ENCODE measurements around the gene ADCY7.

The ADCY7 gene

DNA sequence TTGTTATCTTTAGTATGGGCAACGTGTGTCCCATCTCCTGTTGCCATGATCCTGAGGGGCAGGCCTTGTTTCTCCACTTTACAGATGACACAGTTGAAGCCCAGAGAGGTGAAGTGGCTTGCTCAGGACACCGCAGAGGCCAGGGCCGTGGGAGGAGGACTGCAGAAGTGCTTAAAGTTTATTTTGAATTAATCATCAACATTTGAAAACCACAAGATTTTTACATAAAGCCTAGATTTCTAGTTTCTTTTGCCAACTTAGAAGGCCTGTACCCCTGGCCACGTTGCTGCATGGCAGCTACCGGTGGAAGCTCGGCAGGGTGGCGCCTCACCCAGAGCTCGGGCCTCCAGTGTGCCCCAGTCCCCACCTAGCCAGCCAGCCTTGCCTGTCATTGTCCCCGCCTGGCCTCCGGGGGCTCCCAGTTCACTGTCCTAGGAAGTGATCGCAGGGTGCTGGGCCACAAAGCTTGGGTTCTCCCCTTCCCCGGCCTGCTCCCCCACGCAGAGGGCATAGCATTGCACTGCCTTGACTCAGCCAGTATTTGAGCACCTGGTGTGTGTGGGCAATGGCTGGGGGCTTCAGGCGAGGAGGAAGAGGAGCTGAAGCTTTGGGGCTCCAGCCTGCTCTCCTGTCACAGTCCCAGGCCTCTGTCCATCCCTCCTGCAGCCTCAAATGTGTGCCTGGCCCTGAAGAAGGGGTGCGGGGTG is 14.8 kb upstream of the ADCY7 start:
- no peak for DNase-seq

DNA sequence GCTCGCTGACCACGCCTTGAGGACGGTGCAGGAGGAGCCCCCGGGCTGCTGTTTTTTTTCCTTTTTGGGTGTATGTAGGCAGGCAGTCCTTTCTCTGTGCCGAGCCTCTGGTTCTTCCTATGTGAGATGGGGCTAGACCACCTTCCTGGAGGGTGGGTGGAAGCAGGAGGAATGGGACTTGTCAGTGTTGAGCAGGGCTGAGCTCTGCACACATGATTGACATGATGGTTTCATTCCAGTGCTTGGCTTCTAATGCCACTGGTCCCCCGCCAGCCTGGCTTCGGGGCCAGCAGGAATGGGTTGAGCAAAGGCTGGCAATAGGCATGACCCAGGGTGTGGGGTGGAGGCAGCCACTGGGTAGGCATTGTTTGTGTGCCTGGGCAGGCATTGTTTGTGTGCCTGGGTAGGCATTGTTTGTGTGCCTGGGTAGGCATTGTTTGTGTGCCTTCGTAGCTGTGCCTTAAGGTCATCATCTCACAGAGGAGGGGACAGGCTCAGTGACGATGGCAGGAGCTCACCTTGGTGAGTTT is 14.2 kb upstream of the ADCY7 start:
- no peak for DNase-seq

DNA sequence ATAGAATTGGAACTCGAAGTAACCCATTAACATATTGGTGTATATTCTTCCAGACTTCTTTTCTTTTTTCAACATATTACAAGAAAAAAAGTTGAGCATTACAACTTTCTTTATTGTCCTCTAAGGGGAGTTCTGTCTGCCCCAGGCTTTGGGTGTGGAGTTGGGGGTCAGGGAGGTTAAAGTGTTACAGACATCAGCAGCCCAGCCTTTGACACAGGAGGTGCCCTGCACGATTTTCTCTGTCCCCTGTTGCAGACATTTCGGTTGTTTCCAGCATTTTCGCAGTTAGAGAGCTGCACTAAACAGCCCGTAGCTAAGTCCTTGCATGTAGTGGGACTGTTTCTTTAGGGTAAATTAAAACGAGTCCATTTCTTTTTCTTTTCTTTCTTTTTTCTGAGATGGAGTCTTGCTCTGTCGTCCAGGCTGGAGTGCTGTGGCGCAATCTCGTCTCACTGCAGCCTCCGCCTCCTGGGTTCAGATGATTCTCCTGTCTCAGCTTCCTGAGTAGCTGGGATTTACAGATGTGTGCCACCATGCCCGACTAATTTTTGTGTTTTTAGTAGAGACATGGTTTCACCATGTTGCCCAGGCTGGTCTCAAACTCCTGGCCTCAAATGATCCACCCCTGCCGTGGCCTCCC is 13.4 kb upstream of the ADCY7 start:
- no peak for DNase-seq

DNA sequence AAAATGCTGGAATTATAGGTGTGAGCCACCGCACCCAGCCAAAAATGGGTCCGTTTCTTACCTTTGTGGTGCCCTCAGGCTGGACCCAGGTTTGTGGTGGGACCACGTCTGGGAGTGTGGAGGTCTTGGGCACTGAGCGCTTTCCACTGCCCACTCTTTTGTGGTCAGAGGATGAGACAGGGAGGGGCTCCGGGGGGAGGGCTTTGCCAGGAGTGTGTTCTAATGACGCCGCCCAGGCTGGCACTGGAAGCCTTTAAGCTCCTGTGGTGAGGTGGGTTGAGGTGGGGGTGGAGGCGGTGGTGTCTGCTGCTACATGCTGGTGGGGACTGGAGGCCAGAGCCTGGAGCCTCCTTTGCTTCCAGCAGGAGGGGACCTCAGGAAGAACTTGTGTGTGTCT is 12.8 kb upstream of the ADCY7 start:
- no peak for DNase-seq

DNA sequence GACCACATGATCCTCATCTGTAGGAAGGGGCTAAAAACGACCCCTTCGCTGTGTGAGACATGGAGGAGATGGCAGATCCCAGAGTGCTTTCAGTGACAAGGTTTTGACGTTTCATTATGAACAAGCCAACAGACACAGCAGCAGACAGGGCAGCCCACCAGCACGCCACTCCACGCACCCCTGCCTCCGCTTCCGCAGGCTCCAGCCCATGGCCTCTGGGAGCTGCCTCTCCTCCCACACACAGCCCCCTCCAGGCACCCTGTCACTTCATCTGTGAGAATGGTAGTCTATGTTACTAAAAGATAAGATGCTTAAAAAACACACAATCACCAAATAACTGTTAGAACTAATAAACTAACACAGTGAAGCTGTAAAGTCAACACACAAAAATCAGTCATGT is 12.3 kb upstream of the ADCY7 start:
- DNase-seq, result no peak

DNA sequence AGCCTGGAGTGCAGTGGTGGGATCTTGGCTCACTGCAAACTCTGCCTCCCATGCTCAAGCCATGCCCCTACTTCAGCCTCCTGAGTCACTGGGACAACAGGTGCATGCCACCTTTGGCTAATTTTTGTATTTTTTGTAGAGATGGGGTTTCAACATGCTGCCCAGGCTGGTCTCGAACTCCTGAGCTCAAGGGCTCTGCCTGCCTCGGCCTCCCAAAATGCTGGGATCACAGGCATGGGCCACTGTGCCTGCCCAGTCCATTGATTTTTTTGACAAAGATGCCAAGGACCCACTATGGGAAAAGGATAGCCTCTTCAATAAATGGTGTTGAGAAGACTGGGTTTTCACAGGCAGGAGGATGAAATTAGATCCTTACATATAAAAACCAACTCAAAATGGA is 10.8 kb upstream of the ADCY7 start:
- DNase-seq, result no peak

DNA sequence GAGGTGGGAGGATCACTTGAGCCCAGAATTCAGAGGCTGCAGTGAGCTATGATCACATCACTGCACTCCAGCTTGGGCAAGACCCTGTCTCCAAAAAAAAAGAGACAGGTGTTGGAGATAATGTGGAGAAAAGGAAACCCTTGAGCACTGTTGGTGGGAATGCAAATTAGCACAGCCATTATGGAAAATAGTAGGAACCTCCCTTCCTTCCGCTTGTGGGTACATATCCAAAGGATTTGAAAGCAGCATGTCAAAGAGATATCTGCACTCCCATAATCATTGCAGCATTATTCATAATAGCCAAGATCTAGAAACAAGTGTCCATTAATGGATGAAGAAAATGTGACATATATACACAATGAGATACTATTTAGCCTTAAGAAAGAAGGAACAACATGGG is 9.7 kb upstream of the ADCY7 start:
- DNase-seq, result no peak

DNA sequence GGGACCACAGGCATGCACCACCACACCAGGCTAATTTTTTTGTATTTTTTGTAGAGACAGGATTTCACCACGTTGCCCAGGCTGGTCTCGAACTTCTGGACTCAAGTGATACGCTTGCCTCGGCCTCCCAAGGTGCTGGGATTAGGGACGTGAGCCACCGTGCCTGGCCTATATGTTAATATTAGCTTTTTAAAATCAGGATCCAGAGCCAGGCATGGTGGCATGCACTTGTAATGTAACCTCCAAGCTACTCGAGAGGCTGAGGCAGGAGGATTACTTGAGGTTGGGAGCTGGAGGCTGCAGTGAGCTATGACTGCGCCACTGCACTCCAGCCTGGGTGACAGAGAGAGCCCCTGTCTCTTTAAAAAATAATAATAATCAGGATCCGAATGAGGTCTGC is 8.5 kb upstream of the ADCY7 start:
- DNase-seq, result no peak

DNA sequence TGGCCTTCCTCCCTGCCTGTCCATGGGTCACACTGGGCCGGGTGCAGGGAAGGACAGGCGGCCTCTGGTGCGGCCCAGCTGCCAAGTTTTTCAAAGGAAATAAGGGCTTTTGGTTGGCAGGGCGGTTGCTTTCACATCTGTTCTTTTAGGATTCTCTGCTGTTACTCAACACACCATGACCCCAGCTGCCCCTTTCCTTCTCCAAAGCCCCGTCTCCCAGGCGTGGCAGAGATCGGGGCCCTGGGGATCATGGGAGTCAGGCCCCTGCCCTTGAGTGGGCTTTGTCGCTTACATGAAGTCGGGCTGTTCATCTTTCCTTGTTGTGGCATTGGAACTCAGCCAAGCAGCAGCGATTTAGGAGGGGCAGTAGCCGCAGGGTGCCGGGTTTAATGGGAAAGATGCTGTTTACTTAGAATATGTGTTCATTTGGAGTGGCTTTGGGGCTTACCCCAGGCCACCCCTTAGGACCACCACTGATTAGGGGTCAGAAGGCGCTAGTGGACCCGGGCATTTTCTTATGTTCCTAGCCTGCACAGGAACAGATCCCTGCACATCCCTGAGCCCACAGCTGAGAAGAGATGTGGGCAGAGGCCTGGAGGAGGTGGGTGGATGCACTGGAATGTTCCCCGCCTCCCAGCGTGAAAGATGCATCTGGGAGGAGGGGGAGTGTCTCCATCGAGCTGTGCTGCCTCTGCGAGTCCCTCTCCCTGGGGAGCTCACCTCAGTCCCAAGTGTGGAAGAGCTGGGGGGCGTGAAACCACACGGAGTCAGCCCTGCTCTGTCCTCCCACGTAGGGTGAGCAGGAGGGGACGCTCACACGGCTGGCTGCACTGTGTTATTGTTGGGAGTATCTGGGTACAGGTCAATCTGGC is 6.8 kb upstream of the ADCY7 start:
- no peak for DNase-seq

DNA sequence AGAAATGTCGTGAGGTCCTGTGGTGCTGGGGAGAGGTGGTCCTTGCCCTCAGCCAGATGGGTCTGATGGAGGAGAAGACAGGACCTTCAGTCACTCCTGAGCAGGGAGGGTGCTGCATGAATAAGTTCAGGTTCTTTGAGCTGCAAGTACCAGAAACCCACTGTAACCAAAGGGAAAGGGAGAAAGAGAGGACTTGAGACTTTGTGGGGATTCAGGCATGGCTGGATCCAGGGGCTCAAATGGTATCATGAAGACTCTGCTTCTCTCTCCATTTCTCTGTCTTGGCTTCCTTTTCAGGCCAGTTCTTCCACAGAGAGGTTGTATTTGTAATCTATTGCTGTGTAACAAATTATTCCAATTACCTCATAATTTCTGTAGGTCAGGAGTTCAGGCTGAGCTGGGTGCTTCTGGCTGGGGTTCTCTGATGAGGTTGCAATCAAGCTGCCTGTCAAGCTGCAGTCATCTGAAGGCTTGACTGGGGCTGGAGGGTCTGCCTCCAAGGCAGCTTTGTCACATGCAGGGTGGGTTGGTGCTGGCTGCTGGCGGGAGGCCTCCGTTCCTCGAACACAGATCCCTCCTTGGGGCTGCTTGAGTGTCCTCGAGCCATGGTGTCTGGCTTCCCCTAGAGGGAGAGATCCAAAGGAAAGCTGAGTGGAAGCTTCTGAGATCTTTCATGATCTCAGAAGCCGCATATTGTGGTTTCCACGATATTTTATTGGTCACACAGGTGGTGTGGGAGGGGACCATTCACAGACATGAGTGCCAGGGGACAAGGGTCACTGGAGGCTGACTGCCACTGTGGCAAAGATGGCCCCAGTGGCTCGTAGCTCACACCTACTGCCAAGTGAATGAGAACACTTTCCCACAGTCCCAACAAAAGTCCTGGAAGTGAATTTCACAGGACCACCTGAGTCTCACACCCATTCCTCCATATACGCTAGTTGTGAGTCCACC is 5.9 kb upstream of the ADCY7 start:
- DNase-seq, result no peak

DNA sequence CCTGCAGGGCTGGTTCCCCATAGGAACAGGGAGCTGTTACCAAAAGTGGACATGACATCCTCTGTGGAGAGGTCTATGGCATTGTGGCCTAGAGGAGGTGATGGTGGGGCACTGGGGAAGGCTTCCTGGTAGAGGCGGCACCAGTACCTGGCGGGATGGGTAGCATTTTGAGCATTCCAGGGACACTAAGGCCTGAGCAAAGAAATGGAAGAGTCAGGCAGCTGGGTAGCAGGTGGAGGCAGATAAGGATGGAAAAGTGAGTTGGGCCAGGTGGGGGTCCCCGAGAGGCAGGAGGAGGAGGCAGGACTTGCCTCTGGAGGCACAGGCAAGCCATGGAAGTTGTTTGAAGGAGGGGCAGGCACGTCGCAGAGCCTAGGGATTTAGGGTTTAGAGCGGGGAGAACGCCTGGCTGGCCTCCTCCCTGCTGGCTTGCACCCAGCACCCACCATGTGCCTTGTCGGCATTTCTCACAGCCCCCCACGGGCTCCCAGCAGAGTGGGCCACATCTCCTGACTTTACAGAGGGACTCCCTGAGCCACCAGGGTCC is 5.1 kb upstream of the ADCY7 start:
- DNase-seq, result no peak

DNA sequence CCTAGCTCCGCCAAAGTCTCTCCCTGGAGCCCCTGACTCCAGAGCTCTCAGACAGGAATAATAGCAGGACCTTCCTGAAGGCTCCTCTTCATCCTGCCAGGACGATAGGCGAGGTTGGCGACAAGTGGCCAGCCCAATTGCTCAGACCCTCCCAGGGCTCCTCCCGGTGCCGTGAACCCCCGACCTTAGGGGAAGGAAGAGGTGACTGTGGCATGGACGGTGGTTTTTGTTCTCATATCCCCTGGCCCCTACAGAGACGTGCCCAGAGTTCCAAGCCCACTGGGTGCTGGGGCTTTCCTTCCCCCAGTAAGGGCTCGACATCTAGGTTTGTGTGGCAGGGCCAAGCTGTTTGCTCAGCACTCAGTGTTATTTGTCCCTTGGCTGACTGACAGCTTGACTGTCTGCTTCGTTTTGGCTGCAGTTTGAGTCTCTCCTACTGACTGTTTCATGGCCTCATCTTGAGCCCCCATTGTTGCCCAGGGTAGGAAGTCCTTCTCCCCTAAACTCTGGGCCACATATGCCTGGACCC is 4.6 kb upstream of the ADCY7 start:
- DNase-seq, result no peak

DNA sequence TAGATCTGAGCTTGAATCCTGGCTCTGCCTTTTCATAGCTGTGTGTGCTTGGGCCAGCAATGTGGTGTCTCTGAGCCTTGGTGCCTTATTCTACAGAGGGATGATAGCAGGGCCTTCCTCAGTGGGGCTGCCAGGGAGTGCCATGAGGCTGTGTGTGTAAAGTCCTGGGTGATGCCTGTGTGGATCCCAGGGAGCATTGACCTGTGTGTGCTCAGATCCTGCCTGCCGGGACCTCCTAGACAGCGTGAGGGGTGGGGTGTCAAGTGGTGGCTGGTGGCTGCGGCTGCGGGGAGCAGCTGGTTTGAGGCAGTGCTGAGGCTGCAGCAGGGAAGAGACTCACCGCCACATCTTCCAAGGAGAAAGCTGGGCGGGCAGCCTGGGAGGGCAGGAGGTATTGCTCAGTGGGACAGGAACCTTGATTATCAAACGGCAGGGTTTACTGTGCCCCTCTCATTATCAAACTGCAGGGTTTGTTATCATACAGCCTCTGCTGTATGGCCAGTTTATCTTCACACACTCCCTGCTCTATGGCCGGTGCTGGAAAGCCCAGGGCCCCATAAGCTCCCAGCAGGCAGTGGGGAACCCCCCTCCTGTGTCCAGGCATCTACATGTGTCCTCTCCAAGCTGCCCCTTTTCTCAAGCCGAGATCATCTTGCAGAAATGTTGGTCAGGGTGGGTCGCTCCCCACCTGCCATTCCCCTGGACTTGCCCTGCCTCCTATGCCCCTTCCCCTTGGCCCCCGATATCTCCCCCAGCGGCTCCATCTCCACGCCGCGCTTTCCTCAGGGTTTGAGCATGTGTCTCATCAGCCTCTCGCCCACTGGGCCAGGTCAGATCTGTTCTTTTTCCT is 3.1 kb upstream of the ADCY7 start:
- DNase-seq, result no peak

DNA sequence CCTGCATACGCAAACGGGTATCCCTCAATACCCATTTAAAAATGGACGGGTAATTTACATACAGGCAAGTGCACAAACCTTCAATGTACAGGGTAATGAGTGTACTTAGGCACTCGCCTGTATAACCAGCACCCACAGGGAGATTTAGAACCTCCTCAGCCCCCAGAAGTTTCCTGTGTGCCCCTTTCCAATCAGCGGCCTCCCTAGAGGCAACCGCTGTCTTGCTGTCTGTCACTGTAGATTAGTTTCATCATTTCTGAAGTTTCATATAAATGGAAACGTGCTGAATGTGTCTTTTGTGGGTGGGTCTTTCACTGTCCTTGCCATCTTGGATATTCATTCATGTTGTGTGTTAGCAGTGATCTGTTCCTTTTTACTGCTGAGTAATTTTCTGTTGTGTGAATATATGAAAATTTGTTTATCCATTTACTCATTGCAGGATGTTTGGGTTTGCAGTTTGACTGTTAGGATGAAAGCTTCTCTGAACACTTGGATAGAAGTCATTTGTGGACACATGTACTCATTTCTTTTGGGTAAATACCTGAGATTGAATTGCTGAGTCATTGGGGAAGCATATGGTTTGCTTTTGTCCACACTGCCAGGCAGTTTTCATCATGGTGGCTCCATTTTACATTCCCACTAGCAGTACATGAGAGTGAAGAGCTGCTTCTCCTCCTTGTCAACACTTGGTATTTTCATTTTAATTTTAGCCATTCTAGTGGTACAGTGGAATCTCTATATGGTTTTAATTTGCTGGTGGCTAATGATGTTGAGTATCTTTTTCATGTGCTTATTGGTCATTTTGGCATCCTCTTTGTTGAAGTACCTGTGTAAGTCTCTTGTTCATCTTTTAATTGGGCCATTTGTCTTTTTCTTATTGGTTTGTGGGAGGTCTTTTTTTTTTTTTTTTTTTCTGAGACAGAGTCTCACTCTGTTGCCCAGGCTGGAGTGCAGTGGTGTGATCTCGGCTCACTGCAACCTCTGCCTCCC is 2.1 kb upstream of the ADCY7 start:
- no peak for DNase-seq

DNA sequence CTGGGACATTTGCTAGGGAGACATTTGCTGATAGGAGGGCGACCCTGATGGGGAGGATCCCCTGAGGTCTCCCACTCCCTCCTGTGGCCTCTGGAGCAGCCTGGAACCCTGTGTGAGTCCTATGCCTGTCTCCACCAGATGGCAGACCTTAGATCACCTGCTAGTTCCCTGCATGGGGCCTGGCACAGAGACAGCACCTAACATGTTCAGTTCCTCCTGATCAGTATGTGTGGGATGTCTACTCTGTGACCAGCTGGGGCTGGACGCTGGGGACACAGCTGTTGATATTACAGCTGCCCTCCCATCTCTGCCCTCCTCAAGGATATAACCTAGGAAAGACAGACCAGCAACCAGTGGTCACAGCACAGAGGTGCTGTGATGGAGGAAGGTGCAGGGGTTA is 1.1 kb upstream of the ADCY7 start:
- no peak for DNase-seq

DNA sequence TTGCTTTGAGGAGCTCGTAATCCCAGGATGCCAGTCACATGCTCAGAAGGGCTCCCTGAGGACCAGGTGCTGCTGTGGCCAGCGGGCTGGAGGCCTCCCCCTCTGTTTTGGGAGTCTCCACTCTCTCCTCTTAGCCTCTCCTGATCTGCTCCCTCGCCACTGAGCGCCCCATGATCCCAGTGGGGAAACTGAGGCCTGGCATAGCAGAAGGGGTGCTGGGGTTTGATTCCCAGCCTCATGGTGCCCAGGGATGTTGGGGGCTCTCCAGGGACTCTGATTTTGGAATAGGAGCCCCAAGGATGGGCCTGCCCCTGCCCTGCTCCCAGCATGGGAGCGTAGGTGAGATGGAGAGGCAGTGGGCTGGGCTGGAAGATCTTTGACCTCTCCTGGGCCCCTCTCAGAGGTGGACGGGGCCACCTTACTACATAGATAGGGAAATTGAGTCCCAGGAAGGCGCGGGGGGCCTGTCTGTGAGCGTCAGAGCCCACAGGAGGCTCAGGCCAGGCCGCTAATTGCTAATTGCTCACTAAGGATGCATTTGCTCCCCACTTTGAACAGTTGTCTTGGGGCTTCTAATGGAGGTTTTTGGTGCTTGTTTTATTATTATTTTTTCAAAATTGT is 525 bp upstream of the ADCY7 start:
- no peak for DNase-seq

DNA sequence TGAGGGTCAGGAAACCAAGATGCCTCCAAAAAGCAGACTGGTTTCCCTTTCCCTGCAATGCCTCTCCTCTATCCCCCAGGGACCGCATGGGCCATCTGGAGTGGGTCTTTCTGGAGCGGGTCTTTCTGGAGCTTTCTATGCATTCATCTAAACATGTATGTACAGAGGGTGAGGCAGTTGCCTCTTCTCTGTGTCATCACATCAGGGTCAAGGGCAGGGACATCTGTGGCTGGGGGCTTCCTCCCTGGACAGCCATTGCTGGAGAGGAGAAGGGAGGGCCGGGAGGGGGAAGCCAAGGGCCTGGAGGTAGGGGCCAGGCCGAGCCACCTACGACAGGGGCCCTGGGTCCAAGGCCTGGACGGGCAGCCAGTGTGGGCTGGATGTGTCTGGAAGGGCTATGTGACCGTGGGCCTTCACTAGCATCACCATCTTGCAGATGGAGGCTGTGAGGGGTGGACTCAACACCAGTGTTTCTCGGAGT is 840 bp downstream of the ADCY7 start:
- no peak for DNase-seq

DNA sequence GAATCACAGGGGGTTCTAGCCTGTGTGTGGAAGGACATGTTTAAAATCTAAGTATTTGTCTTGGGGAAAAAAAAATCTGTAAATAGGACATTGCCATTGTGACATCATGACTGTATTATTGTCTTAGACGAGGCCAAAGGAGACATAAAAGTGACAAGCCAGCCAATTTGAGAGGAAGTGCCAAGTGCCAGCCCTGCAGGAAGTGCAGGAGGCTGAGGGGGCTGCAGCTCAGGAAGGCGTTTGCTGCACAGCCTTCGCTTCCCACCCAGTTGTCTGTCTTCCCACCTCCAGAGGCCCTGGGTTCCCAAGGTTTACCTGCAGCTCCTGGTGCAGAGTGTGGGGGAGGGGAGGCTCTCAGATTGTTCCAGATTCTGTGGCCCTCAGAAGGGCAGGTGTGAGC is 1.3 kb downstream of the ADCY7 start:
- DNase-seq, result no peak

DNA sequence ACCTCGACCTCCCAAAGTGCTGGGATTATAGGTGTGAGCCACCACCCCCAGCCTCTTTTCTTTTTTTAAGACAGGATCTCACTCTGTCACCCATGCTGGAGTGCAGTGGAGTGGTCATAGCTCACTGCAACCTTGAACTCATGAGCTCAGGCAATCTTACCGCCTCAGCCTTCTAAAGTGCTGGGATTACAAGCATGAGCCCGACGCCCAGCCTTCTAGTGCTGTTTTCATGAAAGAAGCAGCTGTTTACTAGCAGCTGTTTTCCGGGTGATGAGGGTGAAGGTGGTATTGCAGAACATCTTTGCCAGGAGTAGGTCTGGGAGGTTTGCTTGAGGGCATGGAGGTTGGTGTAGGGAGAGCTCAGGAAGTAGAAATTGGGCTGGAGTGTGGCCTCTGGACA is 2.0 kb downstream of the ADCY7 start:
- no peak for DNase-seq

All from GDM1 (cell line).